ENCODE measurements around the gene GOLGA6L7.

- no peak for TF ChIP-seq CTCF (IDR thresholded peaks at IDR 0.05)
- no peak for TF ChIP-seq EZH2phosphoT487 (IDR thresholded peaks at IDR 0.05)
- no peak for TF ChIP-seq EZH2 (IDR thresholded peaks at IDR 0.05)
Measured at GRCh38 chr15:28890711-28891495, 42.5 kb upstream of the GOLGA6L7 start.
